Measurements from ENCODE around the gene MAML1. TPM values are rescaled to one million over a fixed set of nuclear protein-coding genes. Genes with fewer than 3 reads are reported as not detected.

The MAML1 gene
- total RNA-seq, 6 experiments from 2014 or later: 6.2 to 8.8 (median 8.0) TPM

GRCh38 chr5:179823937-179824744 is 91.5 kb downstream of the MAML1 start:
- intact Hi-C loops (cut with DNase I): no loop called here
- H3K4me3 ChIP-seq: peak overlapping the region; percentile 97 to 100 (median 100)
- DNase-seq (peak in 2 of 3 donors; percentile 18 to 44), ATAC-seq (no peak)
- no peaks in the 10 kb centered on the region for H3K9me3 ChIP-seq
- H3K27me3 ChIP-seq: no peaks in the 10 kb centered on the region
- peaks cover 0 to 77% (median 35%) of the 10 kb centered on the region in 4 donors for H3K4me1 ChIP-seq
- peaks cover 0 to 71% (median 45%) of the 10 kb centered on the region in 4 donors for H3K36me3 ChIP-seq
- H3K27ac ChIP-seq: peak overlapping the region in 1 of 3 donors; percentile 19
- 22% methylated on average over 3 of the region's 22 CpGs for WGBS (ENCODE audit: insufficient coverage, low coverage, low lambda C conversion rate, missing lambda C conversion rate)
- TF ChIP-seq CTCF (IDR thresholded peaks at IDR 0.05): no peak
- no peak for TF ChIP-seq POLR2A (IDR thresholded peaks at IDR 0.05)

GRCh38 chr5:179824745-179825112 is 92.1 kb downstream of the MAML1 start:
- peak overlapping the region in 1 of 3 donors; percentile 2 for H3K4me3 ChIP-seq
- no peaks in the 10 kb centered on the region for H3K27me3 ChIP-seq
- WGBS (ENCODE audit: insufficient coverage, low coverage, low lambda C conversion rate, missing lambda C conversion rate): 38% methylated on average over 3 of the region's 3 CpGs
- DNase-seq (peak in 1 of 3 donors; percentile 49), ATAC-seq (peak in 1 of 4 donors; percentile 14)
- H3K9me3 ChIP-seq: no peaks in the 10 kb centered on the region
- peaks cover 0 to 77% (median 48%) of the 10 kb centered on the region in 4 donors for H3K36me3 ChIP-seq
- H3K4me1 ChIP-seq: peaks cover 0 to 73% (median 32%) of the 10 kb centered on the region in 4 donors
- TF ChIP-seq CTCF (IDR thresholded peaks at IDR 0.05): no peak
- TF ChIP-seq POLR2A (IDR thresholded peaks at IDR 0.05): no peak
- intact Hi-C loops (cut with DNase I): no loop called here
- H3K27ac ChIP-seq: peak overlapping the region in 1 of 3 donors; percentile 19

- 58% methylated on average over 2 of the region's 13 CpGs for WGBS (ENCODE audit: insufficient coverage, low coverage, low lambda C conversion rate, missing lambda C conversion rate)
- no peaks in the 10 kb centered on the region for H3K9me3 ChIP-seq
- peaks cover 0 to 87% (median 52%) of the 10 kb centered on the region in 4 donors for H3K36me3 ChIP-seq
- peak in 1 of 4 donors; percentile 12 for TF ChIP-seq CTCF (IDR thresholded peaks at IDR 0.05)
- no peak for TF ChIP-seq POLR2A (IDR thresholded peaks at IDR 0.05)
- intact Hi-C loops (cut with DNase I): no loop called here
- H3K27ac ChIP-seq: peak overlapping the region in 1 of 3 donors; percentile 19
- peak; percentile 8 to 26 (median 16) for ATAC-seq
- DNase-seq: peak in 1 of 3 donors; percentile 57
- no peak overlapping the region for H3K4me3 ChIP-seq
- H3K27me3 ChIP-seq: no peaks in the 10 kb centered on the region
- H3K4me1 ChIP-seq: peaks cover 0 to 67% (median 29%) of the 10 kb centered on the region in 4 donors
These were observed 93.1 kb downstream of the MAML1 start for GRCh38 chr5:179825655-179826182.

MicroRNA genes within 50 kb of the gene (microRNA counts, 767-probe panel; counts per million panel counts)
- microRNA hsa-miR-1229: 237 counts per million

Small RNAs within 50 kb of the gene (microRNA-seq; reads per million reads assigned to microRNA genes)
- 3.2 to 7.7 reads per million in 2 donors for gene MIR1229

Small RNAs within 50 kb of the gene (small RNA-seq; reads per million reads assigned to genes)
- 0 reads per million in 2 experiments for gene MIR1229

Other genes with a start within 250 kb of the MAML1 start
- gene RUFY1, start 182.3 kb upstream of the MAML1 start, total RNA-seq: 10 to 100 TPM; 17.6 to 24.2 (median 19.5) TPM
- 100 to 1,000 TPM; 140 to 305 (median 219) TPM for gene HNRNPH1, start 109.2 kb upstream of the MAML1 start, total RNA-seq
- not detected for gene CBY3, start 51.8 kb upstream of the MAML1 start, total RNA-seq
- gene CANX, start 33.9 kb upstream of the MAML1 start, total RNA-seq: 100 to 1,000 TPM; 363 to 606 (median 456) TPM
- gene LTC4S, start 61.2 kb downstream of the MAML1 start, total RNA-seq: 1 to 10 TPM in 3 of 6 experiments, under 1 TPM in 2, not detected in 1; 0.73 to 1.7 (median 1.4) TPM
- 100 to 1,000 TPM; 151 to 259 (median 181) TPM for gene MGAT4B, start 74.0 kb downstream of the MAML1 start, total RNA-seq
- 1,000 to 10,000 TPM in 2 of 6 experiments, 100 to 1,000 TPM in 4; 195 to 1,174 (median 649) TPM for gene SQSTM1, start 88.1 kb downstream of the MAML1 start, total RNA-seq
- gene MRNIP, start 126.0 kb downstream of the MAML1 start, total RNA-seq: 10 to 100 TPM in 3 of 6 experiments, 1 to 10 TPM in 3; 4.7 to 14.7 (median 9.0) TPM
- 10 to 100 TPM; 58.7 to 81.9 (median 69.5) TPM for gene TBC1D9B, start 175.1 kb downstream of the MAML1 start, total RNA-seq

Data from right lobe of liver (tissue), 6 donors.